Activated T-cell treated with anti-CD3 and anti-CD28 coated beads for 4 hours (primary cell): ENCODE data around the gene CDK9.

Experiments used
- DNase-seq: peaks from one replicate; pipeline ENCODE4 v3.0.0-alpha.2; 2020

The CDK9 gene

GRCh38 chr9:127762111-127762676 lies 23.6 kb upstream of the CDK9 start:
- DNase-seq: no peak

- no peak for DNase-seq
Measured at GRCh38 chr9:127763918-127764384, 21.9 kb upstream of the CDK9 start.

GRCh38 chr9:127765418-127765817 lies 20.4 kb upstream of the CDK9 start:
- no peak for DNase-seq

- DNase-seq: no peak
Measured at GRCh38 chr9:127767410-127767809, 18.4 kb upstream of the CDK9 start.

GRCh38 chr9:127767909-127768331 lies 17.9 kb upstream of the CDK9 start:
- DNase-seq: no peak

DNA sequence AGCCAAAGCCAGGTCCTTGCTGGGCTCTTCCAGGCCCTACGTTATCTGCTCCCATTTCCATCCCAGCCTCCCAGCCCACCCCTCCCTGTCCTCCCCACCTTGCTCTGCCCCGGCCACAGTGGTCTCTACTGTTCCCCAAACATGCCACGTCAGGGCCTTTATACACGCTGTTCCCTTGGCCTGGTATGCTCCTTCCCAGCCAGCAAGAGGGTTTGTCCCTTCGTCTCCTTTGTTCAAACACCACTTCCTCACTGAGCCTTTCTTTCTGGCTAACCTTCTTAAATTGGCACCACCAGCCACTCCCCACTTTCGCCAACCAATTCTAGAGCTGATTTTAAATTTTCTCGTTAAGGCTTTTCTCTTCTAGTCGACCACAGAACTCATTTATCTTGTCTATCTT lies 17.1 kb upstream of the CDK9 start:
- no peak for DNase-seq

DNA sequence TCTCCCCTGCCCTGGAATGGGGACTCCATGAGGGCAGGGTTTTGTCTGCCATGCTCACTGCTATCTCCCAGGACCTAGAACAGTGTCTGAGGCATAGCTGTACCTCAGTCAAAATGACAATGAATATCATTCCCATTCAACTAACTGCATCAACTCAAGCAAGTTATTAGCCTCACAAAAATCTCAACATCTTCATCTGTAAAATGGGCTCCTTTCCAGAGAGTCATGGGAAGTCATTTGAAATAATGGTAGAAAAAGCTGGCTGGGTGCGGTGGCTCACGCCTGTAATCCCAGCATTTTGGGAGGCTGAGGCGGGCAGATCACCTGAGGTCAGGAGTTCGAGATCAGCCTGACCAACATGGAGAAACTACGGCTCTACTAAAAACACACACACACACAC lies 16.7 kb upstream of the CDK9 start:
- DNase-seq: no peak

DNA sequence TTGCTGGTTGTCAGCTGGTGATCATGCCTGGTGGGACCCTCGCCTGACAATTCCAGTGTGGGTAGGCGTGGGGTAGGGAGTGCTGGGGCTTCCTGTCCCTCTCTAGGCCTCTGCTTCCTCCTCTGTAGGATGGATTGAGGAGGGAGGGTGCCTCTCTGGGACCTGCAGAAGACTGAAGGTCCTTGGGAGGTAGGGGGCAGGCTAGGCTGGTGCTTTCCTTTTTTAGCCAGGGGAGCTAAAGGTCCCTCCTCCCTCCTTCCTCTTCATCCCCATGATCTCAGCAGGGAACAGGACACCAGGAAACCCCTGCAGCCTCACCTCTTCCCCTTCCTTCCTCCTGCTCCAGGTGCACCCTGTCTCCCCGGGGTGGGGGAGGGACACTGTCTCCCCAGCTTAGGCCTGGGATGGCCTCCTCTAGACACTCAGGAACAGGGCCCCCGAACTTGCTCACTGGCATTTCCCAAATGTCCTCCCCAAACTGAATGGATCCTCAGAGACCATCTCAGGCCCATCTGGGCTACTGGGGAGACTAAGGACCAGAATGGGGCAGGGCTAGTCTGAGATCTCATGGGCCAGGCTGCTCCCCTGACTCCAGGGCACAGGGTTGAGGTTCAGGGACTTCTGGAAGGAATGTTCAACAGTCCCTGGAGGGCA lies 15.8 kb upstream of the CDK9 start:
- DNase-seq: no peak

DNA sequence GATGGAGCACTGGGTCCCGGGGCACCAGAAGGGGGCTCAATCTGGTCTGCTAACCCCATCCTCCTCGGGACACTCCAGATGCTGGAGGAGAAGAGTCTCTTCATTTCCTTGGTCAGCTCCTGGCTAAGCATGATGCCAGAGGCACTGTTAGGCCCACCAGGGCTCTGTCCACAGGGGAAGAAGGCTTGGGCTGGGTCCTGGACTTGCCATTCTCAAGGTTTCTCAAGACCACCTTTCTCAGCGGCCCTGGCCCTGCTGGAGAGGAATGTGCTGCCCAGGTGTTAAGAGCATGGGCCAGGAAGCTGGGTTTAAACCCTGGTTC lies 15.3 kb upstream of the CDK9 start:
- DNase-seq: no peak

DNA sequence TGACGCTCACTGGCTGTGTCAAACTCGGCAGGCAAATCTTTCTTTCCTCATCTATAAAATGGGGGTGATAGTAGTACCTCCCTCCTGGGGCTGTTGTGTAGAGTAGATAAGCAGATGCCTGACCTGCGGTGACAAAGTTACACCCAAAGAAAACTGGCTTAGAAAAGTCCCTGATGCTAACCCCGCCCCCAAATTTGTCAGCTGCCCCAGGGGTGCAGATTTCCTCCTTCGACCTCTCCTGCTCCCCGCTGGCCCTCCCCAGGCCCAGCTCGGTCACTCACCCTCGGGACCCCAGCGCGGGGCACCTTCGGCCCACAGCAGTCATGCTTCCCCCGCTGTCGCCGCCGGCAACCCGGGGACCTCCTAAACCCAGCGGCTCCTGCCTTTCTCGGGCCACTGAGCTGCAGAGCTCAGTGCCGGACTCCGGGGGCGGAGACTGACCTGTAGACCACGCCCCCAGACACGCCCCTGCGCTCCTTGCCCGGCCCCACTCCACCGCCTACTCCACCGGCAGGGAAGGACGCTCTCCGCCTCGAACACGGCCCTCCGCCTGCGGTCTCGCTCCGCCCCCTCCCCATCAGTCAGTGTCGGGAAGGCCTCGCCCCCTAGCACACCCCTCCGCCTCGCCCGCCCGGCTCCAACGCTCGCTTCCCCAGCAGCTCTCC lies 14.8 kb upstream of the CDK9 start:
- peak; percentile 91 for DNase-seq

DNA sequence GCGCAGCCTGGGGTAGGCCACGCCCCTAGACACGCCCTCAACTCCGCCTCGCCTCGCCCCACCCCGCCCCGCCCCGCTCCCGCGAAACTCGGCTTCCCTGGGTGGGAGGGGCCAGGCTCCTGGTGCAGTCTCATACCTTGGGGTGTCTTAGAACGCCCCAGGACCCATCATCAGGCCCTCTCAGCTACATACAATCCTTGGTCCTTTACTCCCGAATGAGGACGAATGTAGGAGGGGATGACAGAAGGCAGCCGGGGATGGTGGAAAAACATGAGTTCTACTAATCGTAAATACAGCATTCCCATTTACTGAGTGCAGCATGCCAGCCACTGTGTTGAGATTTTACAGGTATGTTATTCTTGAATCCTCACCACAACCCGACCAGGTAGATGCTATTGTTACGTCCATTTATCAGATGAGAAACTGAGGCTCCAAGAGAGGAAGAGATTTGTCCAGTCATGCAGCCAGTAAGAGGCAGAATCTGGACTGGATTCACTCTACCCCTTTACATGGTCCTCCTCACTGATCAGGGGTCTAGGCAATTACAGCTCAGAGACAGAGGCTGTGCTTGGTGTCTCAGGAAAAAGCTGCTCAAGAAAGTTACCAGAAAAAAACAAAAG lies 14.2 kb upstream of the CDK9 start:
- no peak for DNase-seq

- no peak for DNase-seq
Measured at GRCh38 chr9:127772603-127773002, 13.2 kb upstream of the CDK9 start.

DNA sequence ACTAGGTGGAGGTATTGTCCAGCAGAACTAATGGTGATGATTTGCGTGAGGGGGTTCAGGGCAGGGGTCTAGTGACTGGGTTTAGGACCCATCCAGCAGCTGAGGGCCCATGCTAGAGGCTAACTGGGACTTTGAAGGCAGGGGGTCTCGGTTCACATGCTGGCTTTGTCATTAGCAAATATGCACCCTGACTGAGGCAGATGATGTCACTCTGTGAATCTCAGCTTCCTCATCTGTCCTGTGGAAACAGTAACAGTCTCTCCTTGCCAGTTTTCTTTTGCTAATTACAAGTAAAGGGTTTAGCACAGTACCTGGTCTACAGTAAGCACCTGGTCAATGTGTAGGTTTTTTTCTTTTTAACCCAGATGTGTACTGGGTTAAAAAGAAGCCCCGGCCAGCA lies 12.6 kb upstream of the CDK9 start:
- no peak for DNase-seq

DNA sequence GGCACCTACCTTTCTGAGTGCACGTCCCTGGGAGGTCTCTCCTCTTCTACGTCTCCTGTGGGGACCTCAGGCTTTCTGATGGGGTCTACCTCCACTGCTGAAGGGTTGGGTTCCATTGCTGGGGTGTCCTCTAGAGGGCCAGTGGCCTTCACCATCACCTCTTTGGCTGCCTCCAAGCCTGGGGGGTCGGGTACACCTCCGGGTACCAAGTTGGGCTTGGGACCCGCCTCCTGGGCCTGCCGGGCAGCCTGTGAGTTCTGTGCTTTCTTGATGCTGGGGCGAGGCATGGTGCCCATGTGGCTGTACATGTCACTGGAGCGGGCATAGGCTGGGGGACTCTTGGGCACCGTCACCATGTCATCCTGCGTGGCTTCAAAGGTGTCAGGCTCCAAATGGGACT lies 11.9 kb upstream of the CDK9 start:
- no peak for DNase-seq

- peak; percentile 69 for DNase-seq
Measured at GRCh38 chr9:127776195-127776923, 9.5 kb upstream of the CDK9 start.

- DNase-seq: no peak
Measured at GRCh38 chr9:127776924-127777289, 8.9 kb upstream of the CDK9 start.

DNA sequence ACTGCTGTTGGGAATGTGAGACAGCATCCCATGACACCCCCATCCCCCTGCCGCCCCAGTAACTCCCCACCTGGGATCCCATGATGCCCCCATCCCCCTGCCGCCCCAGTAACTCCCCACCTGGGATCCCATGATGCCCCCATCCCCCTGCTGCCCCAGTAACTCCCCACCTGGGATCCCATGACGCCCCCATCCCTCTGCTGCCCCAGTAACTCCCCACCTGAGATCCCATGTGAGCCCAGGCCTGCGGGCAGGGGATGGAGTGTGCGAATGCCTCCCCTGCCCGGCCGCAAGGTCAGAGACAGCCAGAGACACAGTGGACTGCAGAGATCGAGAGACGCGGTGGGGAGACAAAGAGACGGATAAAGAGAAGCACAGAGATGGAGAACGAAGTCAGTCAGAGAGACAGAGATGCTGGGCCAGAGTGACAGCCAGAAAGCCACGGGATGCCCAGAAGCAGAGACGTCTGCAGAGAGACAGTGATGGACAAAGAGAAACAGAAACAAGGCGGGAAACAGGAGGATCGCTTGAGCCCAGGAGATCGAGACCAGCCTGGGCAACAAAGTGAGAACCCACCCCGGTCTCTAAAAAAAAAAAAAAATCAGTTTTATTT lies 8.4 kb upstream of the CDK9 start:
- no peak for DNase-seq

DNA sequence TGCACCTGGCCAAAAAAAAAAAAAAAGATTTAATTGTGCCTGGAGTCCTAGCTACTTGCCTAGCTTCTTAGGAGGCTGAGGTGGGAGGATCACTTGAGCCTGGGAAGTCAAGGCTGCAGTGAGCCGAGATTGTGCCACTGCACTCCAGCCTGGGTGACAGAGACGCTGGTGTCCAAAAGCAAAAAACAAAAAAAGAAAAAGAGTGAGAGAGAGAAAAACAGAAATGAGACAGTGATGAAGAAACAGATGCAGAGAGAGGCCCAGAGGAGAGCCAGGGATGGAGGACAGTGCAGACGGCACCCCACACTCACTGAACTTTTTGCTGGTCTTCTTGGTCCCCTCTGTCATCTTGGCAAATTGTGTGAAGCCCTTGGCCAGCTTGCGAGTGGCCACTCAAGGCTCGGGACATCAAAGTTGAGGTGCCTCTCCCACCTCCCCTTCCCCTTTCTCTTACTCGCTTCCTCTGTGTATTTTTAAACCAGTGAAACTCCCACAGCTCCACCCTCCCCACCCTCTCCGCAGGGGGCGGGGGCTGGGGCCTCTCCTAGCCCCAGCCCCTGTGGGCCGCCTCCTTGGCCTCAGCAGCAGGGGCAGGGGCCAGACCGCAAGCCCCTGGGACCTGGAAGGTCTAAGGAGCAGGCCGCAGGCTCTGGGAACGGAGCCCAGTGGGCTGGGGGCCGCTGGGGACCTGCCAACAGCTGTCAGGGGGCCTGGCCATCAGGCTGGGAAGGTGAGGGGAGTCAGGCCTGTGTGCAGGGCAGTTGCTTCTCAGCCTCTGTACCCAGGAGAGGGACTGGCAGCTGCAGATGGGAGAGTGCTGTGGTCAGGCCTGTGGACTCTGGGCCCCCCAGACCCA lies 7.3 kb upstream of the CDK9 start, which contains the start of gene SH2D3C:
Gene SH2D3C (minus strand): TSS at position 387 of the 856 bp plus-strand sequence. CDS start 39 bp downstream, at position 348.
- no peak for DNase-seq

DNA sequence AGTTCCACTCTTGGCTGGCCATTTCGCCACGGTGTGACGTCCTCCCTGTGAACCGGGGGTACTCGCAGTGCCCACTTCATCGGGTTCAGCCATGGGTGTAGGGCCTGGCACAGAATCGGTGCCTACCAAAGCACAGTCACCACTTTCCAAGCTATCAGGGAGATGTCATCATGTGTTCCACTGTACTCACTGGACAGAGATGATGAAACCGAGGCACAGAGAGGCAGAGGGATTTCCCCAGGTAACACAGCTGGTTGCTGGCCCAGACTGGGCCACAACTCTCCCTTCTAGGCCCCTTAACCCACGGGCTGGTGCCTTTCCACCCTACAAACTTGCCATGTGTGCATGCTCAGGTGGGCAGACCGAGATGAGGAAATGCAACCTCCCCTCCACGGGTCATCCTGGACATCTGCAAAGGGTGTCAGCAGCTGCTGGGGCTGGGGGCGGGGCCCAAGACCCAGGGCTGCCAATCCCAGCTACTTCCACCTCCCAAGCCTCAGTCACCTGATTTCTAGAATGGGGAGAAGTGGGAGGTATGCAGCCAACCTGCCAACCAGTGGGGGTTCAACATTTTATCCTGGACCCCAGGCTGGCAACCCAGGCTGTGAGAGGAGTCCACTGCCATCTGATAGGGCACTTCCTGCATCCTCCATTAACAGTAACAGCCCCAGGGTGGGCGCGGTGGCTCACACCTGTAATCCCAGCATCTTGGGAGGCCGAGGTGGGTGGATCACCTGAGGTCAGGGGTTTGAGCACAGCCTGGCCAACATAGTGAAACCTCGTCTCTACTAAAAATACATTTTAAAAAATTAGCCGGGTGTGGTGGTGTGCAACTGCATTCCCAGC lies 6.5 kb upstream of the CDK9 start:
- peak; percentile 47 for DNase-seq

- DNase-seq: no peak
Measured at GRCh38 chr9:127780126-127780885, 5.5 kb upstream of the CDK9 start.
